HG02678 (cell line): Measurements from ENCODE around the gene HK2.
"Not testable (repeated sequence)": the region's sequence is repeated elsewhere in the genome, so short reads cannot be mapped to it uniquely, and the experiment has no call there.

Experiments
- ATAC-seq: cut with Tn5 transposase; IDR thresholded peaks from one replicate; pipeline ENCODE4 v1.9.1; 2021; ENCODE audit warnings: mild to moderate bottlenecking, moderate library complexity; ENCODE audit not compliant: unreplicated experiment

HK2 gene

GRCh38 chr2:74893332-74893731 is 59.4 kb downstream of the HK2 start:
- ATAC-seq: no peak

DNA sequence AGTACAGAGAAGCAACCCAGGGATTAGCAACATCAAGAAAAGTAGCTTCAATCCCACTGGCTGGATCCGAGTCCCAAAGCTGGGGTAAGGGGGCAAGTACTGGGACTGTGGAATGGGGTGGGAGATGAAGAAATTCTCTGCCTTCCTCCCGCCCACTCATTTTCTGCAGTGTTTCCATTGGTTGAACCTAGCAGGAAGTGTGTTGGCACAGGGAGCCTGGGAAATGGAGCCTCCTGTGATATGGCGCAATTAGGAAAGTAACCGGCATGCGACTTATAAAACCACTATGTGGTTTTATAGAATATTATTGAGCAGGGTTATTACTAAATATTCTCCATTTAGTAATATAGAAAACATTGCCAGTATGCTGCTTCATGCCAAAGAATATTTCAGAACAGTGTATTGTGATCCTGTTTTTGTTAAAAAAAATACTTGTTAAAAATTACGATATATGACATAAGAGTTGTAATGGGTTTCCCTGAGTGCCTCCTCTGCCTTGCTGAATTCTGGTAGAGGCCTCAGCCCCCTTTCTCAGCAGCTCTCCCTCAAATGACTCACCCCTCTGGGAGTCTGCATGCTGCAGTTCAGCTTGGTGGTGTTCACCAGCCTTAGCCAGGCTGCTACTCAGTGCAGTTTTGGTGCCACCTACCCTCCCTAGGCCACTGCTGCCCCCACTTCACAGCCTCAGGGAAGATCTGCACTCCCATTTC is 60.5 kb downstream of the HK2 start:
- ATAC-seq: no peak

GRCh38 chr2:74895001-74895400 is 61.1 kb downstream of the HK2 start:
- no peak for ATAC-seq

DNA sequence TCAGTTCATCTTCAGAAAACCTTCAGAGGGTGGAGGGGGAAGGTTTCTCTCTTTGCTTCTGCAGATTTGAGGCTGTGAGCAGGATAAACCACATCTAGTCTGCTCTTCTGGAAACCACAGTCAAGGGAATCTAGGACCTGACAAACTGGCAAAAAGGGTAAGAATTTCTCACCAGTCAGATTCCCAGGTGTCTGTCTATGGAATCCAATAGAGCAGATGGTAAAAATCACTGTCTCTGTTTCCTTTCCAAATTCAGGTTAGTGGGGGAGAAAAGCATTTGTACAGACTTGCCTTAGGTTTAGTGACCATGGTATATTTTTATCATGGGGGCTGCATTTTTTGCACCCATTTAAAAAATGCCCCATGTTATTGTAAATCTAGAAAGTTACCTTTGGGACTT is 62.3 kb downstream of the HK2 start:
- ATAC-seq: no peak

- not testable (repeated sequence) for ATAC-seq
Measured at GRCh38 chr2:74900225-74900624, 66.3 kb downstream of the HK2 start.

DNA sequence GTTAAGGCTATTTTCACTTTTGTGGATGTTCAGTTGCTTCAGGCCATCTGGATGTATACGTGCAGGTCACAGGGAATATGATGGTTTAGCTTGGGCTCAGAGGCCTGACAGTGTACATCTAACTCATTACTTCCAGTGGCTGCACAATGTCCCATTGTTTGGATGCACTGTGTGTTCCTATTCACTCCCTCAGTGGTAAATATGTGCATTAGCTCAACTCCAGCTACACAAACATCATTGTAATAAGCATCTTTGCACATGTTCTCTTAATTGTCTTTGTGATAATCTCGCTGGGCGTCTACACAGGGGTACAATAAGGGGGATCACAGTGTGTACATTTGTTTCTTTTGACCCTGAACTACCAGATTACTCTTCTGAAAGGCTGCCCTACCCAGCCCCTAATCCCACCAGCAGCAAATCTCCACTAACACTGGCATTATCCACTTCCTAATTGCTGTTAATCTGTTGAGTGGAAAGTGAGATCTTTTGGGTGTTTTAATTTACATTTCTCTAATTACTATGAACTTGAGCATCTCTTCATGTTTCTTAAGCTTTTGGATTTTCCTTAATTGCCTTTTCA is 68.4 kb downstream of the HK2 start:
- ATAC-seq: no peak

- no peak for ATAC-seq
Measured at GRCh38 chr2:74906395-74906794, 72.5 kb downstream of the HK2 start.

GRCh38 chr2:74907560-74907959 is 73.6 kb downstream of the HK2 start:
- not testable (repeated sequence) for ATAC-seq

DNA sequence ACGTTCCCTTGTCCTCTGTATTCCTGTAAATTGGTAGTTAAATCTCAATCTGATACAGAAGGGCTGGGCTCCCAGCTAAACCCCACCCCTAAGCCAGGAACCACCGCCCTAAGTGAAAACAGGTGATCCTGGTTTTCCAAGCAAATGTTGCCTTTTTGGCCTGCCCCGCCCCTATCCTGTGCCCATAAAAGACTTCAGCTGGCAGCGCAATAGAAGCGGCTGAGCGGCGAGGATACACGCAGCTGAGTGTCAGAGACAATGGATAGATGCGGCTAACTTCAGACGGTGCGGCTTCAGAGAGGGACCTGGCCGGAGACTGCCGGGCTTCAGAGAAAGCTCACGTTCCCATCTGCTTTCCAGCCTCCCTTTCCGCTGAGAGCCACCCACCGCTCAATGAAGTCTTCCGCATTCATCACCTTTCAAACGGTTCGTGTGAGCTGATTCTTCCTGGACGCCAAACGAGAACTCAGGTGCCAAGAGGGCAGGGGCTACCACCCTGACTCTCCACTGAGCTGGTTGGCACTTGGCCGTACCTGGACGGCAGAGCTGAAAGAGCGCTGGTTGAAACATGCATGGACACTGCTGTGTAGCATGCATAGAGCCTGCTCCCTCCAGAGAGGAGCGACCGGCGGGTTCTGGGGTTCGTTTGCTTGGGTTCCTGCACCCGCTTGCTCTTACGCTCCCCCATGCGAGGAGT is 75.0 kb downstream of the HK2 start:
- no peak for ATAC-seq

DNA sequence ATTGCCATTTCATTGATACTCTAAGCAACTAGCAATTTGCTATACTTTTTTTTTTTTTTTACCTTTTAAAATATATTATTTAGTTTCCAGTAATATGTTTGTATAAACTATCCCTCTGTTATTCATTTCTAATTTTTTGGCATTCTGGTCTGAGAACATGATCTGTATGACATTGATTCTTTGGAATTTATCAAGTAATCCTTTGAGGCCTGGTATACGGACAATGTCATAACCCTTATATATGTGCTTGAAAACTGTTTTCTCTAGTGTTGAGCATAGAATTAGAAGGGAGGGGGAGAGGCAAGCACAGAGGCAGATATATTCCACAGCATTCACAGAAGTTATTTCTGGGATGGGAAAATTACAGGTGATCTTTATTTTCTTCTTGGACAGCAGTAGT is 76.3 kb downstream of the HK2 start:
- ATAC-seq: no peak

DNA sequence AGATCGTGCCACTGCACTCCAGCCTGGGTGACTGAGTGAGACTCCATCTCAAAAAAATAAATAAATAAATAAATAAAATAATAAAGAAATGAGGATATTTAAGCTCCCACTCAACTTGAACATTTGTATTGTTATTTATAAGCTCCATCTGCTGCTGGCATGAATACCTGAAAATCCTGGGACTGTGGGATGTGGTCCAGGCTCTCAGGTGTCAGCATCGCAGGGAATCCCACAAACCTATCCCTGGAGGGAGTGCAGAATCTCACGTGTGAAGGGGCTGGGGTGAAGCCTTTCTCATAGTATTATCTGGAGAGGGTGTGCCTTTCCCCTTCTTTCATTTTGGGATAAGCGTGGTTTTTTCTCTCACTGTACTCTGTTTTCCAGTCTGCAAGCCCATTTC is 77.1 kb downstream of the HK2 start:
- ATAC-seq: no peak

DNA sequence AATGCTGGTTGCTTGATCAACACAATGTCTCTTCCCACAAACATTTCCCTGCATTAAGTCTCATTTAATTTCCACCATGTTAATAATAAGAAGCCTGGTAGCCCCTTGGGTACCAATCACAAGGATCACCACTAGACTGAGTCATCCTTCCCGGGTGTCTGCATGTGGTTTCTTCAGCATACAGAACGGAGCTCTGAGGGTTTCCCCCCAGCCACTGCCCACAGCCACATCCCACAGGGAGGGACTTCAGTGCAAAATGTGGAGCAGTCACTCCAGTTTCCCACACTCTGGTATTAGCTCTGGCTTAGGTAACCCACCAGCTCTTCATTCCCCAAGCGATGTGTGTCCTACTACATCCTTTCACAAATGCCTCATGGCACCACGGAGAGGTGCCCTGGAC is 81.8 kb downstream of the HK2 start:
- ATAC-seq: no peak

GRCh38 chr2:74916394-74916793 is 82.5 kb downstream of the HK2 start:
- ATAC-seq: no peak

- ATAC-seq: no peak
Measured at GRCh38 chr2:74917702-74918619, 84.0 kb downstream of the HK2 start.

- peak; percentile 62 for ATAC-seq
Measured at GRCh38 chr2:74919827-74920226, 85.9 kb downstream of the HK2 start.

- ATAC-seq: no peak
Measured at GRCh38 chr2:74921236-74921736, 87.4 kb downstream of the HK2 start.

DNA sequence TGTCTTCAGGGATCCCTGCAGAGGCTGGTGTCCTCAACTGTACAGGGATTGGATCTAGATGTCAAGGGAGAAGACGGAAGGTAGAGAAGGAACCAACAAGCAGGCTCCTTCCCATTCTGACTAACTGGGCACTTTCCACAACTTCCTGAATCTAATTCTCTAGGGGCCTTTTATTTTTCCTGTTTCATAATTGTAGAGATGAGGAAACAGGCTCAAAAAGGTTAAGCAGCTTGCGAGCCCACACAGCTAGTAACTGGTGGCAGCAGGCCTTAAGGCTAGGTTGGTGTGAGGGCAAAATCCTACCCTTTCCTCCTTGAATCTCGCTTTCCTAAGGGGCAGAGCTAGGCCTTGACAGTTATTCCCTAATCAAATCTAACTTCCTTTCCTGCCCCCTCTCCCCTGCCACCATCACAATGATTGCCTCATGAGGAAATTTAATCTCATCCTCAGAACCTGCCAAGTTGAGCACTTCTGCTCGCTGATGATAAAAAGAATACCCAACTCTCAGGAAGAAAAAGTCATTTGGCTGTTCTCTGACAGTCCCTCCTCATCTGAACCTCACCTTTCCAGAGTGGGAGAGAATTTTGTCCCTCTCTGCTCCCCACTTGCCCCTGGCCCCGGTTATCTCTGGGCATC is 88.8 kb downstream of the HK2 start:
- ATAC-seq: no peak

GRCh38 chr2:74924463-74925265 is 90.7 kb downstream of the HK2 start:
- ATAC-seq: no peak

GRCh38 chr2:74925361-74925786 is 91.4 kb downstream of the HK2 start:
- no peak for ATAC-seq

GRCh38 chr2:74927621-74928020 is 93.7 kb downstream of the HK2 start:
- no peak for ATAC-seq
